Thyroid gland (tissue), 4 donors: ENCODE results near the gene JAKMIP1. TPM values are rescaled to one million over a fixed set of nuclear protein-coding genes. Genes with fewer than 3 reads are reported as not detected.

Experiments
- DNase-seq, 2 donors: peaks; one replicate each; pipeline ENCODE4 v3.0.0-alpha.2; 2019
- H3K27ac ChIP-seq, 3 donors: fragments of 200-600 bp; sonication (generic); 1 replicate in 2 of 3; 2 replicates in 1 of 3; pipeline ENCODE4 v1.5.1; 2016 to 2019; ENCODE audit warnings: mild to moderate bottlenecking in 1 of 3, moderate library complexity in 1 of 3
- H3K27me3 ChIP-seq: fragments of 200-600 bp; sonication (generic); one replicate; pipeline ENCODE4 v1.5.1; 2019
- H3K36me3 ChIP-seq, 2 donors: fragments of 200-600 bp; sonication (generic); one replicate each; pipeline ENCODE4 v1.5.1; 2016 to 2019
- H3K4me1 ChIP-seq, 2 donors: fragments of 200-600 bp; sonication (generic); one replicate each; pipeline ENCODE4 v1.5.1; 2017 to 2019
- H3K4me3 ChIP-seq, 3 donors: fragments of 200-600 bp; sonication (generic); replicated peaks in 1 of 3; 1 replicate in 2 of 3; 2 replicates in 1 of 3; pipeline ENCODE4 v1.5.1; 2016; ENCODE audit warnings: mild to moderate bottlenecking in 1 of 3
- H3K9me3 ChIP-seq: fragments of 200-600 bp; sonication (generic); one replicate; pipeline ENCODE4 v1.5.1; 2017
- POLR2A ChIP-seq, 2 donors: fragments of 450-650 bp; IDR thresholded peaks; one replicate each; pipeline ENCODE4 v1.6.1; 2017; ENCODE audit warnings: antibody characterized with exemption in 2 of 2, mild to moderate bottlenecking in 2 of 2, moderate library complexity in 1 of 2
- WGBS, 2 donors: methylation state at CpG; one replicate each; pipeline ENCODE4 v1.1.5; 2017; 5-methylcytosine and 5-hydroxymethylcytosine counted together
- intact Hi-C: fragments of 100-400 bp; cut with DNase I; formaldehyde crosslinking; loops from one replicate; pipeline ENCODE4 v1.15.1; 2023
- total RNA-seq, 4 donors: library from RNA; depleted of rRNA; stranded (reverse); fragments of >200 nt; gene quantifications; one replicate each; pipeline ENCODE4 v1.2.3, GENCODE V29; 2016
- TF ChIP-seq, protein P1 (sequence below), 6 experiments: fragments of 200-600 bp in 3 of 6; fragments of 450-650 bp in 3 of 6; sonication (generic) in 3 of 6; IDR thresholded peaks; one replicate each; pipeline ENCODE4 v1.5.1; 2016 to 2019; ENCODE audit warnings: antibody characterized with exemption in 6 of 6, mild to moderate bottlenecking in 2 of 6, inconsistent platforms in 1 of 6, moderate library complexity in 1 of 6

The JAKMIP1 gene
- total RNA-seq, 4 donors from 2014 or later = 0.67 to 1.9 (median 1.1) TPM

GRCh38 chr4:6229671-6230501 is 29.5 kb upstream of the JAKMIP1 start:
- Histone ChIP-seq H3K9me3 (no peaks in the 10 kb centered on the region), H3K4me1 (no peaks in the 10 kb centered on the region), H3K27me3 (no peaks in the 10 kb centered on the region), H3K4me3 (no peak overlapping the region), H3K36me3 (no peaks in the 10 kb centered on the region), H3K27ac (no peak overlapping the region)
- 67 to 78% methylated on average over 15 to 18 of the region's 18 CpGs for WGBS, 2 donors
- TF ChIP-seq, protein P1, sequence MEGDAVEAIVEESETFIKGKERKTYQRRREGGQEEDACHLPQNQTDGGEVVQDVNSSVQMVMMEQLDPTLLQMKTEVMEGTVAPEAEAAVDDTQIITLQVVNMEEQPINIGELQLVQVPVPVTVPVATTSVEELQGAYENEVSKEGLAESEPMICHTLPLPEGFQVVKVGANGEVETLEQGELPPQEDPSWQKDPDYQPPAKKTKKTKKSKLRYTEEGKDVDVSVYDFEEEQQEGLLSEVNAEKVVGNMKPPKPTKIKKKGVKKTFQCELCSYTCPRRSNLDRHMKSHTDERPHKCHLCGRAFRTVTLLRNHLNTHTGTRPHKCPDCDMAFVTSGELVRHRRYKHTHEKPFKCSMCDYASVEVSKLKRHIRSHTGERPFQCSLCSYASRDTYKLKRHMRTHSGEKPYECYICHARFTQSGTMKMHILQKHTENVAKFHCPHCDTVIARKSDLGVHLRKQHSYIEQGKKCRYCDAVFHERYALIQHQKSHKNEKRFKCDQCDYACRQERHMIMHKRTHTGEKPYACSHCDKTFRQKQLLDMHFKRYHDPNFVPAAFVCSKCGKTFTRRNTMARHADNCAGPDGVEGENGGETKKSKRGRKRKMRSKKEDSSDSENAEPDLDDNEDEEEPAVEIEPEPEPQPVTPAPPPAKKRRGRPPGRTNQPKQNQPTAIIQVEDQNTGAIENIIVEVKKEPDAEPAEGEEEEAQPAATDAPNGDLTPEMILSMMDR (IDR thresholded peaks at IDR 0.05) = no peak
- no peak for TF ChIP-seq POLR2A (IDR thresholded peaks at IDR 0.05)
- intact Hi-C loops = no loop called here
- DNase-seq = no peak

- Histone ChIP-seq H3K36me3 (no peaks in the 10 kb centered on the region), H3K27me3 (no peaks in the 10 kb centered on the region), H3K27ac (no peak overlapping the region), H3K9me3 (no peaks in the 10 kb centered on the region), H3K4me1 (no peaks in the 10 kb centered on the region), H3K4me3 (no peak overlapping the region)
- DNase-seq = peak; percentile 60
- 23 to 31% methylated on average over 7 of the region's 7 CpGs for WGBS, 2 donors
- intact Hi-C loops = no loop called here
- no peak for TF ChIP-seq POLR2A (IDR thresholded peaks at IDR 0.05)
- TF ChIP-seq, protein P1 (IDR thresholded peaks at IDR 0.05) = no peak
Measured at GRCh38 chr4:6229095-6229494, 28.7 kb upstream of the JAKMIP1 start.

- H3K27me3 ChIP-seq = no peaks in the 10 kb centered on the region
- no peak overlapping the region for H3K27ac ChIP-seq
- no peak for TF ChIP-seq POLR2A (IDR thresholded peaks at IDR 0.05)
- TF ChIP-seq, protein P1 (IDR thresholded peaks at IDR 0.05) = no peak
- DNase-seq = no peak
- WGBS, 2 donors = 70 to 77% methylated on average over 13 to 16 of the region's 16 CpGs
- intact Hi-C loops = no loop called here
- H3K36me3 ChIP-seq = no peaks in the 10 kb centered on the region
- H3K4me1 ChIP-seq = no peaks in the 10 kb centered on the region
- H3K9me3 ChIP-seq = no peaks in the 10 kb centered on the region
- no peak overlapping the region for H3K4me3 ChIP-seq
Measured at GRCh38 chr4:6228158-6229067, 28.1 kb upstream of the JAKMIP1 start.

- Histone ChIP-seq H3K4me3 (no peak overlapping the region), H3K9me3 (no peaks in the 10 kb centered on the region), H3K27ac (no peak overlapping the region), H3K27me3 (no peaks in the 10 kb centered on the region), H3K36me3 (no peaks in the 10 kb centered on the region), H3K4me1 (no peaks in the 10 kb centered on the region)
- no peak for DNase-seq
- no peak for TF ChIP-seq POLR2A (IDR thresholded peaks at IDR 0.05)
- TF ChIP-seq, protein P1 (IDR thresholded peaks at IDR 0.05) = no peak
- intact Hi-C loops = no loop called here
- WGBS, 2 donors = 66 to 74% methylated on average over 12 of the region's 12 CpGs
Measured at GRCh38 chr4:6227412-6228157, 27.2 kb upstream of the JAKMIP1 start.
